HCT116 (cell line): Measurements from ENCODE around the gene RNASE8. TPM values are rescaled to one million over a fixed set of nuclear protein-coding genes. Genes with fewer than 3 reads are reported as not detected.

Experiments
- ATAC-seq: fragments of 200-7000 bp; cut with Tn5 transposase; 2 replicates; pipeline ENCODE4 v1.9.1; 2020; ENCODE audit warnings: mild to moderate bottlenecking, moderate library complexity
- BruUV-seq: library from RNA; stranded (reverse); fragments of 400-500 nt; replicated peaks from 2 replicates; lab custom pipeline; 2021; lab: Mats Ljungman, UMichigan
- CTCF ChIA-PET: fragments of 300-600 bp; sonication (Branson Sonifier 250); formaldehyde crosslinking; loops from one replicate; lab custom pipeline; 2021; ENCODE audit warnings: antibody characterized with exemption; lab: Charles Lee
- POLR2A ChIA-PET: fragments of 300-600, 350-600 bp; sonication (Branson Sonifier 250); formaldehyde crosslinking; loops from one replicate; lab custom pipeline; 2021; ENCODE audit warnings: antibody characterized with exemption; lab: Charles Lee
- RAD21 ChIA-PET, 2 experiments: fragments of 300-600 bp; sonication (Branson Sonifier 250); formaldehyde crosslinking; loops; one replicate each; lab custom pipeline; 2023; ENCODE audit warnings: low total read pairs in 2 of 2; ENCODE audit not compliant: uncharacterized antibody in 2 of 2, unreplicated experiment in 2 of 2, low non-redundant PET in 1 of 2; lab: Charles Lee
- DNase-seq: peaks from one replicate; pipeline ENCODE4 v3.0.0-alpha.2; 2010; ENCODE audit warnings: low read depth, low spot score
- H2AFZ ChIP-seq: fragments of 200-600 bp; shearing (Covaris generic), sonication (generic); 2 replicates; pipeline ENCODE4 v1.6.1; 2017; ENCODE audit warnings: low read depth, mixed run types, mixed read lengths, antibody characterized with exemption, low read length; ENCODE audit not compliant: poor library complexity, severe bottlenecking
- H3K27ac ChIP-seq: 2 replicates; pipeline ENCODE4 v1.5.1; 2012; ENCODE audit warnings: low read depth, low read length
- H3K27me3 ChIP-seq: fragments of 200-600 bp; sonication (generic); 2 replicates; pipeline ENCODE4 v1.6.1; 2016; ENCODE audit warnings: mixed run types, low read length, mixed read lengths; ENCODE audit not compliant: insufficient read depth
- H3K36me3 ChIP-seq, 2 experiments: fragments of 200-500 bp in 1 of 2; fragments of 200-600 bp in 1 of 2; sonication (Bioruptor generic) in 1 of 2; sonication (generic) in 1 of 2; 2 replicates each; pipeline versions ENCODE4 v1.5.1 to v1.6.1; 2014 to 2016; ENCODE audit warnings: low read length in 2 of 2, inconsistent platforms in 1 of 2, mixed read lengths in 1 of 2, mixed run types in 1 of 2; ENCODE audit not compliant: insufficient read depth in 2 of 2, control insufficient read depth in 1 of 2
- H3K4me1 ChIP-seq, 2 experiments: fragments of 200-600 bp in 1 of 2; sonication (generic) in 1 of 2; 2 replicates each; pipeline versions ENCODE4 v1.5.1 to v1.6.1; 2012 to 2017; ENCODE audit warnings: low read length in 2 of 2, inconsistent platforms in 1 of 2, mild to moderate bottlenecking in 1 of 2, mixed read lengths in 1 of 2, mixed run types in 1 of 2, moderate library complexity in 1 of 2; ENCODE audit not compliant: insufficient read depth in 2 of 2, control insufficient read depth in 1 of 2
- H3K4me2 ChIP-seq: fragments of 200-600 bp; sonication (generic); 2 replicates; pipeline ENCODE4 v1.6.1; 2017; ENCODE audit warnings: mixed run types, low read length, mixed read lengths
- H3K4me3 ChIP-seq, 2 experiments: fragments of 200-600 bp in 1 of 2; sonication (generic) in 1 of 2; replicated peaks in 1 of 2; 2 replicates each; pipeline ENCODE4 v1.5.1; 2011 to 2016; ENCODE audit warnings: low read length in 2 of 2, control low read depth in 1 of 2, low read depth in 1 of 2, mild to moderate bottlenecking in 1 of 2, mixed read lengths in 1 of 2, mixed run types in 1 of 2
- H3K79me2 ChIP-seq: fragments of 200-600 bp; sonication (generic); 2 replicates; pipeline ENCODE4 v1.6.1; 2017; ENCODE audit warnings: mild to moderate bottlenecking, mixed run types, low read length, moderate library complexity, mixed read lengths; ENCODE audit not compliant: insufficient read depth
- H3K9ac ChIP-seq: fragments of 200-600 bp; sonication (generic); 2 replicates; pipeline ENCODE4 v1.6.1; 2016; ENCODE audit warnings: low read length, mixed read lengths
- H3K9me2 ChIP-seq: fragments of 200-600 bp; sonication (generic), shearing (Covaris generic); 2 replicates; pipeline ENCODE4 v1.6.1; 2017; ENCODE audit warnings: mixed run types, mild to moderate bottlenecking, moderate library complexity; ENCODE audit not compliant: insufficient read depth
- H3K9me3 ChIP-seq, 2 experiments: fragments of 200-500 bp in 1 of 2; fragments of 200-600 bp in 1 of 2; sonication (Bioruptor generic) in 1 of 2; sonication (generic) in 1 of 2; 2 replicates each; pipeline ENCODE4 v1.6.1; 2014 to 2017; ENCODE audit warnings: low read length in 2 of 2, mixed read lengths in 2 of 2, inconsistent platforms in 1 of 2, low read depth in 1 of 2, mild to moderate bottlenecking in 1 of 2, mixed run types in 1 of 2, moderate library complexity in 1 of 2; ENCODE audit not compliant: control insufficient read depth in 1 of 2, insufficient read depth in 1 of 2
- H4K20me1 ChIP-seq: fragments of 200-600 bp; sonication (generic), shearing (Covaris generic); 2 replicates; pipeline ENCODE4 v1.6.1; 2017; ENCODE audit warnings: mixed run types, mild to moderate bottlenecking, moderate library complexity; ENCODE audit not compliant: insufficient read depth
- CBX3 ChIP-seq: IDR thresholded peaks from 2 replicates; pipeline ENCODE4 v1.6.1; 2012; ENCODE audit warnings: low read depth
- EGR1 ChIP-seq: IDR thresholded peaks from 2 replicates; pipeline ENCODE4 v1.6.1; 2012; ENCODE audit warnings: low read depth
- ELF1 ChIP-seq: IDR thresholded peaks from 2 replicates; pipeline ENCODE4 v1.6.1; 2012; ENCODE audit warnings: low read depth, borderline replicate concordance
- EZH2phosphoT487 ChIP-seq: fragments of 200-600 bp; IDR thresholded peaks from 2 replicates; pipeline ENCODE4 v1.6.1; 2018; ENCODE audit warnings: antibody characterized with exemption, borderline replicate concordance
- JUND ChIP-seq: IDR thresholded peaks from 2 replicates; pipeline ENCODE4 v1.6.1; 2012
- MAX ChIP-seq: IDR thresholded peaks from 2 replicates; pipeline ENCODE4 v1.6.1; 2012
- POLR2A ChIP-seq: IDR thresholded peaks from 2 replicates; pipeline ENCODE4 v1.7.0; 2011; ENCODE audit warnings: borderline replicate concordance; ENCODE audit not compliant: insufficient read depth, insufficient read length; ENCODE audit errors: extremely low read depth
- RAD21 ChIP-seq: IDR thresholded peaks from 2 replicates; pipeline ENCODE4 v1.6.1; 2012; ENCODE audit warnings: low read depth, mild to moderate bottlenecking
- REST ChIP-seq: IDR thresholded peaks from 2 replicates; pipeline ENCODE4 v1.6.1; 2012; ENCODE audit warnings: low read depth
- SIN3A ChIP-seq: IDR thresholded peaks from 2 replicates; pipeline ENCODE4 v1.6.1; 2012; ENCODE audit warnings: low read depth
- SP1 ChIP-seq: IDR thresholded peaks from 2 replicates; pipeline ENCODE4 v1.6.1; 2012; ENCODE audit warnings: low read depth
- SRF ChIP-seq: IDR thresholded peaks from 2 replicates; pipeline ENCODE4 v1.6.1; 2012; ENCODE audit warnings: low read depth
- YY1 ChIP-seq: IDR thresholded peaks from 2 replicates; pipeline ENCODE4 v1.6.1; 2011; ENCODE audit warnings: low read length, low read depth, moderate library complexity, mild to moderate bottlenecking; ENCODE audit not compliant: insufficient replicate concordance; ENCODE audit errors: extremely low read depth
- ZFX ChIP-seq: fragments of 450-650 bp; IDR thresholded peaks from 2 replicates; pipeline ENCODE4 v1.6.1; 2017
- ZNF274 ChIP-seq: fragments of 200-500 bp; sonication (Bioruptor generic); IDR thresholded peaks from 2 replicates; pipeline ENCODE4 v1.6.1; 2014; ENCODE audit warnings: mild to moderate bottlenecking, low read depth, low read length, inconsistent platforms
- intact Hi-C: fragments of 100-400 bp; cut with micrococcal nuclease; formaldehyde crosslinking; loops from 2 replicates; pipeline ENCODE4 v1.10.0; 2022
- total RNA-seq: library from RNA; stranded (reverse); gene quantifications from one replicate; pipeline ENCODE4 v1.2.1, GENCODE V29; 2021; ENCODE audit not compliant: unreplicated experiment

The RNASE8 gene
- total RNA-seq, 1 experiment from 2014 or later = not detected

- no TSS peak for BruUV-seq
- H3K36me3 ChIP-seq = no peaks in the 10 kb centered on the region
- H3K4me2 ChIP-seq = peak overlapping the region; percentile 66
- H3K79me2 ChIP-seq = no peaks in the 10 kb centered on the region
- TF ChIP-seq SP1 (no peak), CBX3 (no peak), EGR1 (no peak), EZH2phosphoT487 (no peak), ELF1 (no peak), SIN3A (no peak), YY1 (no peak), ZNF274 (no peak), SRF (no peak), POLR2A (no peak), JUND (no peak), REST (no peak), MAX (no peak), ZFX (no peak), RAD21 (no peak)
- TF ChIP-seq, all 23 proteins: peak for 0
- intact Hi-C loops = loop anchor here (10.0 kb wide), 1 partner anchor 251 kb away; no protein-coding TSS in a partner anchor
- Histone ChIP-seq H3K27ac (no peak overlapping the region), H3K4me3 (no peak overlapping the region), H3K27me3 (no peaks in the 10 kb centered on the region), H4K20me1 (no peaks in the 10 kb centered on the region), H3K4me1 (peaks cover 47 to 68% of the 10 kb centered on the region in 2 experiments), H3K9me3 (no peaks in the 10 kb centered on the region), H3K9ac (no peak overlapping the region), H3K9me2 (no peaks in the 10 kb centered on the region), H2AFZ (peak overlapping the region; percentile 97)
- ChIA-PET POLR2A (no interaction called here), CTCF (interaction anchor here (1.1 to 3.5 kb wide), 3 partner anchors 38 to 131 kb away, joined by 3 to 60 read pairs (median 59); no protein-coding TSS in a partner anchor), RAD21 (no interaction called here)
- DNase-seq (no peak), ATAC-seq (no peak)
Measured at GRCh38 chr14:21106176-21106497, 48.5 kb downstream of the RNASE8 start.
